HepG2 (cell line): ENCODE data around the gene INO80B. TPM values are rescaled to one million over a fixed set of nuclear protein-coding genes. Genes with fewer than 3 reads are reported as not detected.

Experiments
- ATF7-NPFF ChIP-seq: sonication (generic); formaldehyde crosslinking; IDR thresholded peaks from 2 replicates; pipeline ENCODE4 v1.8.1; 2023; ENCODE audit warnings: mild to moderate bottlenecking, low read depth, missing genetic modification reagents, moderate library complexity
- CREB3 ChIP-seq: sonication (generic); formaldehyde crosslinking; IDR thresholded peaks from 2 replicates; pipeline ENCODE4 v1.5.0; 2020; ENCODE audit warnings: missing genetic modification reagents
- FOSL1 ChIP-seq: sonication (generic); formaldehyde crosslinking; IDR thresholded peaks from 2 replicates; pipeline ENCODE4 v1.9.0; 2021; ENCODE audit warnings: missing genetic modification reagents, borderline replicate concordance
- HES4 ChIP-seq: sonication (generic); formaldehyde crosslinking; IDR thresholded peaks from 2 replicates; pipeline ENCODE4 v1.9.0; 2021; ENCODE audit warnings: mild to moderate bottlenecking, missing genetic modification reagents, borderline replicate concordance
- HNRNPLL ChIP-seq: fragments of 200-400 bp; formaldehyde crosslinking; IDR thresholded peaks from 2 replicates; pipeline ENCODE4 v1.6.1; 2017; ENCODE audit warnings: mild to moderate bottlenecking, low read depth, low read length; ENCODE audit not compliant: poor library complexity, severe bottlenecking
- HOXD1 ChIP-seq: sonication (generic); formaldehyde crosslinking; IDR thresholded peaks from 2 replicates; pipeline ENCODE4 v1.5.0; 2020; ENCODE audit warnings: missing genetic modification reagents
- IRF2 ChIP-seq: IDR thresholded peaks from 2 replicates; pipeline ENCODE4 v1.6.1; 2018; ENCODE audit warnings: missing genetic modification reagents, missing compliant biosample characterization
- MEIS1 ChIP-seq: sonication (generic); formaldehyde crosslinking; IDR thresholded peaks from 2 replicates; pipeline ENCODE4 v1.9.0; 2021; ENCODE audit warnings: mild to moderate bottlenecking, missing genetic modification reagents, moderate library complexity, borderline replicate concordance
- PLSCR1 ChIP-seq: sonication (generic); formaldehyde crosslinking; IDR thresholded peaks from 2 replicates; pipeline ENCODE4 v1.5.0; 2020; ENCODE audit warnings: missing genetic modification reagents, mild to moderate bottlenecking, borderline replicate concordance
- RBFOX2 ChIP-seq: fragments of 200-400 bp; formaldehyde crosslinking; IDR thresholded peaks from 2 replicates; pipeline ENCODE4 v1.6.1; 2017; ENCODE audit warnings: low read depth, mild to moderate bottlenecking, low read length
- RFX3 ChIP-seq: IDR thresholded peaks from 2 replicates; pipeline ENCODE4 v1.6.1; 2016; ENCODE audit warnings: missing biosample characterization, missing genetic modification reagents
- SATB2 ChIP-seq: sonication (generic); formaldehyde crosslinking; IDR thresholded peaks from 2 replicates; pipeline ENCODE4 v1.5.0; 2020; ENCODE audit warnings: missing genetic modification reagents
- SOX6 ChIP-seq, 2 experiments: fragments of 450-650 bp in 1 of 2; sonication (generic) in 1 of 2; formaldehyde crosslinking in 1 of 2; IDR thresholded peaks; 2 replicates each; pipeline versions ENCODE4 v1.4.0 to v1.6.1; 2017 to 2020; ENCODE audit warnings: antibody characterized with exemption in 1 of 2, mild to moderate bottlenecking in 1 of 2, missing genetic modification reagents in 1 of 2
- ZBTB7A ChIP-seq: sonication (generic); formaldehyde crosslinking; IDR thresholded peaks from 2 replicates; pipeline ENCODE4 v1.8.0; 2022; ENCODE audit warnings: mild to moderate bottlenecking, missing genetic modification reagents
- ZFX ChIP-seq: sonication (generic); formaldehyde crosslinking; IDR thresholded peaks from 2 replicates; pipeline ENCODE4 v1.4.0; 2020; ENCODE audit warnings: mild to moderate bottlenecking, low read depth, missing genetic modification reagents, moderate library complexity
- ZNF225 ChIP-seq: sonication (generic); formaldehyde crosslinking; IDR thresholded peaks from 2 replicates; pipeline ENCODE4 v1.4.0; 2020; ENCODE audit warnings: mild to moderate bottlenecking, missing genetic modification reagents
- ZNF274 ChIP-seq: sonication (generic); formaldehyde crosslinking; IDR thresholded peaks from 2 replicates; pipeline ENCODE4 v1.5.1; 2020; ENCODE audit warnings: mild to moderate bottlenecking, missing genetic modification reagents
- ZNF335 ChIP-seq: sonication (generic); formaldehyde crosslinking; IDR thresholded peaks from 2 replicates; pipeline ENCODE4 v1.4.0; 2020; ENCODE audit warnings: missing genetic modification reagents
- ZNF670 ChIP-seq: sonication (generic); formaldehyde crosslinking; IDR thresholded peaks from 2 replicates; pipeline ENCODE4 v1.8.0; 2022; ENCODE audit warnings: mild to moderate bottlenecking, missing genetic modification reagents, borderline replicate concordance
- polyA plus RNA-seq, 8 experiments: library from polyadenylated mRNA; depleted of rRNA in 3 of 8; stranded (reverse) in 7 of 8; unstranded in 1 of 8; fragments of >200 nt; fragmentation: Illumina TruSeq in 4 of 8; extraction: Trizol in 4 of 8; gene quantifications; 2 replicates each; pipeline versions ENCODE4 v1.2.1 to v1.2.3, GENCODE V29; 2011 to 2016; ENCODE audit warnings: low read depth in 4 of 8, missing spikeins in 1 of 8, mixed read lengths in 1 of 8; ENCODE audit not compliant: insufficient read depth in 1 of 8
- total RNA-seq, 5 experiments: library from RNA; depleted of rRNA; stranded (reverse); fragments of >200 nt; fragmentation: Illumina TruSeq; extraction: Trizol; gene quantifications; 2 replicates each; pipeline ENCODE4 v1.2.3, GENCODE V29; 2016; ENCODE audit warnings: low read depth in 1 of 5
- TF ChIP-seq, protein P1 (sequence below): sonication (generic); formaldehyde crosslinking; IDR thresholded peaks from 2 replicates; pipeline ENCODE4 v1.4.0; 2020; ENCODE audit warnings: missing genetic modification reagents, borderline replicate concordance
- TF ChIP-seq, protein P2 (sequence below): sonication (generic); formaldehyde crosslinking; IDR thresholded peaks from 2 replicates; pipeline ENCODE4 v1.4.0; 2020; ENCODE audit warnings: missing genetic modification reagents, borderline replicate concordance

The INO80B gene
- total and polyA plus RNA-seq, 2 of the 13 experiments (the other 11 are each of a cell fraction or from before 2014, with no cell fraction given), result 6.2 to 14.5 TPM

GRCh38 chr2:74421221-74421870 lies 33.5 kb upstream of the INO80B start, which contains the start of the genes C2orf81 and WDR54 (continued):
- TF ChIP-seq RFX3 (peak; percentile 98), ZNF670 (CRISPR knock-in tag) (peak; percentile 82; the same call in 1 of the 2 replicates), HES4 (CRISPR knock-in tag) (no peak), FOSL1 (CRISPR knock-in tag) (no peak), ZFX (CRISPR knock-in tag) (peak; percentile 66), ZNF274 (peak; percentile 95), PLSCR1 (no peak), HNRNPLL (peak; percentile 96), MEIS1 (0 out of 2 replicates have a peak, but pooled peaks have one; percentile 50), ZNF225 (peak; percentile 90), IRF2 (CRISPR knock-in tag) (no peak), HOXD1 (CRISPR knock-in tag) (peak; percentile 69; the same call in 1 of the 2 replicates), SOX6 (IDR thresholded peaks at IDR 0.05) (no peak), SOX6 (CRISPR knock-in tag; IDR thresholded peaks at IDR 0.05) (peak; percentile 54), SATB2 (CRISPR knock-in tag) (no peak), ATF7-NPFF (peak; percentile 89; the same call in 1 of the 2 replicates), ZBTB7A (CRISPR knock-in tag) (0 out of 2 replicates have a peak, but pooled peaks have one; percentile 83), ZNF335 (peak; percentile 74; the same call in 1 of the 2 replicates), CREB3 (no peak), RBFOX2 (peak; percentile 67; the same call in 1 of the 2 replicates)
- TF ChIP-seq, protein P1, sequence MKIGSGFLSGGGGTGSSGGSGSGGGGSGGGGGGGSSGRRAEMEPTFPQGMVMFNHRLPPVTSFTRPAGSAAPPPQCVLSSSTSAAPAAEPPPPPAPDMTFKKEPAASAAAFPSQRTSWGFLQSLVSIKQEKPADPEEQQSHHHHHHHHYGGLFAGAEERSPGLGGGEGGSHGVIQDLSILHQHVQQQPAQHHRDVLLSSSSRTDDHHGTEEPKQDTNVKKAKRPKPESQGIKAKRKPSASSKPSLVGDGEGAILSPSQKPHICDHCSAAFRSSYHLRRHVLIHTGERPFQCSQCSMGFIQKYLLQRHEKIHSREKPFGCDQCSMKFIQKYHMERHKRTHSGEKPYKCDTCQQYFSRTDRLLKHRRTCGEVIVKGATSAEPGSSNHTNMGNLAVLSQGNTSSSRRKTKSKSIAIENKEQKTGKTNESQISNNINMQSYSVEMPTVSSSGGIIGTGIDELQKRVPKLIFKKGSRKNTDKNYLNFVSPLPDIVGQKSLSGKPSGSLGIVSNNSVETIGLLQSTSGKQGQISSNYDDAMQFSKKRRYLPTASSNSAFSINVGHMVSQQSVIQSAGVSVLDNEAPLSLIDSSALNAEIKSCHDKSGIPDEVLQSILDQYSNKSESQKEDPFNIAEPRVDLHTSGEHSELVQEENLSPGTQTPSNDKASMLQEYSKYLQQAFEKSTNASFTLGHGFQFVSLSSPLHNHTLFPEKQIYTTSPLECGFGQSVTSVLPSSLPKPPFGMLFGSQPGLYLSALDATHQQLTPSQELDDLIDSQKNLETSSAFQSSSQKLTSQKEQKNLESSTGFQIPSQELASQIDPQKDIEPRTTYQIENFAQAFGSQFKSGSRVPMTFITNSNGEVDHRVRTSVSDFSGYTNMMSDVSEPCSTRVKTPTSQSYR, result no peak
- TF ChIP-seq, protein P2, sequence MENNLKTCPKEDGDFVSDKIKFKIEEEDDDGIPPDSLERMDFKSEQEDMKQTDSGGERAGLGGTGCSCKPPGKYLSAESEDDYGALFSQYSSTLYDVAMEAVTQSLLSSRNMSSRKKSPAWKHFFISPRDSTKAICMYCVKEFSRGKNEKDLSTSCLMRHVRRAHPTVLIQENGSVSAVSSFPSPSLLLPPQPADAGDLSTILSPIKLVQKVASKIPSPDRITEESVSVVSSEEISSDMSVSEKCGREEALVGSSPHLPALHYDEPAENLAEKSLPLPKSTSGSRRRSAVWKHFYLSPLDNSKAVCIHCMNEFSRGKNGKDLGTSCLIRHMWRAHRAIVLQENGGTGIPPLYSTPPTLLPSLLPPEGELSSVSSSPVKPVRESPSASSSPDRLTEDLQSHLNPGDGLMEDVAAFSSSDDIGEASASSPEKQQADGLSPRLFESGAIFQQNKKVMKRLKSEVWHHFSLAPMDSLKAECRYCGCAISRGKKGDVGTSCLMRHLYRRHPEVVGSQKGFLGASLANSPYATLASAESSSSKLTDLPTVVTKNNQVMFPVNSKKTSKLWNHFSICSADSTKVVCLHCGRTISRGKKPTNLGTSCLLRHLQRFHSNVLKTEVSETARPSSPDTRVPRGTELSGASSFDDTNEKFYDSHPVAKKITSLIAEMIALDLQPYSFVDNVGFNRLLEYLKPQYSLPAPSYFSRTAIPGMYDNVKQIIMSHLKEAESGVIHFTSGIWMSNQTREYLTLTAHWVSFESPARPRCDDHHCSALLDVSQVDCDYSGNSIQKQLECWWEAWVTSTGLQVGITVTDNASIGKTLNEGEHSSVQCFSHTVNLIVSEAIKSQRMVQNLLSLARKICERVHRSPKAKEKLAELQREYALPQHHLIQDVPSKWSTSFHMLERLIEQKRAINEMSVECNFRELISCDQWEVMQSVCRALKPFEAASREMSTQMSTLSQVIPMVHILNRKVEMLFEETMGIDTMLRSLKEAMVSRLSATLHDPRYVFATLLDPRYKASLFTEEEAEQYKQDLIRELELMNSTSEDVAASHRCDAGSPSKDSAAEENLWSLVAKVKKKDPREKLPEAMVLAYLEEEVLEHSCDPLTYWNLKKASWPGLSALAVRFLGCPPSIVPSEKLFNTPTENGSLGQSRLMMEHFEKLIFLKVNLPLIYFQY, result 0 out of 2 replicates have a peak, but pooled peaks have one; percentile 20
